CD4-positive, alpha-beta T cell (primary cell): ENCODE measurements around the gene ANKDD1A. TPM values are rescaled to one million over a fixed set of nuclear protein-coding genes. Genes with fewer than 3 reads are reported as not detected.
A peak's percentile ranks its signal among the peaks of the same experiment; 100 is the strongest.

ENCODE experiments used
- ATAC-seq: fragments of 200-7000 bp; cut with Tn5 transposase; one replicate; pipeline ENCODE4 v1.10.0; 2022; ENCODE audit warnings: mild to moderate bottlenecking; ENCODE audit not compliant: poor library complexity
- CTCF ChIA-PET: fragments of 350-600 bp; sonication (Branson Sonifier 250); formaldehyde crosslinking; loops from one replicate; lab custom pipeline; 2021; ENCODE audit warnings: antibody characterized with exemption, inconsistent platforms; lab: Charles Lee
- POLR2A ChIA-PET: fragments of 350-600 bp; sonication (Branson Sonifier 250); formaldehyde crosslinking; loops from one replicate; lab custom pipeline; 2021; ENCODE audit warnings: antibody characterized with exemption, inconsistent platforms; lab: Charles Lee
- DNase-seq, 14 experiments: peaks; one replicate each; pipeline ENCODE4 v3.0.0-alpha.2; 2013 to 2020; ENCODE audit warnings: mixed read lengths in 2 of 14
- H3K27ac ChIP-seq, 2 donors: one replicate each; pipeline versions ENCODE4 v1.5.1 to v1.7.0; 2013; ENCODE audit warnings: low read length in 2 of 2, low read depth in 1 of 2, mild to moderate bottlenecking in 1 of 2
- H3K27me3 ChIP-seq, 2 experiments: 1 replicate in 1 of 2; 2 replicates in 1 of 2; pipeline versions ENCODE4 v1.6.1 to v1.7.0; 2013; ENCODE audit warnings: low read length in 2 of 2, control low read depth in 1 of 2, mild to moderate bottlenecking in 1 of 2, moderate library complexity in 1 of 2; ENCODE audit not compliant: insufficient read depth in 2 of 2, control insufficient read depth in 1 of 2
- H3K36me3 ChIP-seq: one replicate; pipeline ENCODE4 v1.6.1; 2013; ENCODE audit warnings: low read length, control low read depth; ENCODE audit not compliant: insufficient read depth
- H3K4me1 ChIP-seq: one replicate; pipeline ENCODE4 v1.6.1; 2013; ENCODE audit warnings: low read length, control low read depth; ENCODE audit not compliant: insufficient read depth
- H3K4me3 ChIP-seq: one replicate; pipeline ENCODE4 v1.5.1; 2013; ENCODE audit warnings: mild to moderate bottlenecking, low read length, moderate library complexity
- H3K9me3 ChIP-seq, 2 experiments: 1 replicate in 1 of 2; 2 replicates in 1 of 2; pipeline versions ENCODE4 v1.6.1 to v1.7.0; 2013; ENCODE audit warnings: low read length in 2 of 2, mild to moderate bottlenecking in 2 of 2, control low read depth in 1 of 2, moderate library complexity in 1 of 2; ENCODE audit not compliant: control insufficient read depth in 1 of 2, insufficient read depth in 1 of 2
- H3K27ac Mint-ChIP-seq: one replicate; pipeline ENCODE4 v1.8.0; 2020; ENCODE audit warnings: mixed read lengths
- H3K27me3 Mint-ChIP-seq: one replicate; pipeline ENCODE4 v1.8.0; 2021; ENCODE audit warnings: mixed read lengths
- H3K36me3 Mint-ChIP-seq: one replicate; pipeline ENCODE4 v1.8.0; 2021; ENCODE audit warnings: low read depth, mixed read lengths
- H3K4me1 Mint-ChIP-seq: one replicate; pipeline ENCODE4 v1.8.0; 2021; ENCODE audit warnings: low read depth, mixed read lengths
- H3K4me3 Mint-ChIP-seq: one replicate; pipeline ENCODE4 v1.8.0; 2020; ENCODE audit warnings: mild to moderate bottlenecking, mixed read lengths
- H3K9me3 Mint-ChIP-seq: one replicate; pipeline ENCODE4 v1.8.0; 2020; ENCODE audit warnings: mixed read lengths
- CTCF ChIP-seq: fragments of 200-600 bp; IDR thresholded peaks from one replicate; pipeline ENCODE4 v1.8.0; 2022; ENCODE audit warnings: antibody characterized with exemption, mild to moderate bottlenecking
- intact Hi-C, 2 experiments: fragments of 100-400 bp; cut with DNase I in 1 of 2; cut with micrococcal nuclease in 1 of 2; formaldehyde crosslinking; loops; one replicate each; pipeline versions ENCODE4 v1.15.1 to v1.9.0; 2023 to 2025; cut with DNase I, micrococcal nuclease
- total RNA-seq, 174 experiments: library from RNA in 2 of 174; stranded (reverse) in 2 of 174; gene quantifications; one replicate each; pipeline ENCODE4 v1.2.3 and lab custom pipeline; 2021 to 2026

ANKDD1A gene
- total RNA-seq, 2 experiments from 2014 or later: 0.95 to 1.9 TPM

- Mint-ChIP-seq H3K36me3 (no peaks in the 10 kb centered on the region), H3K4me3 (peak overlapping the region; percentile 86), H3K27ac (peak overlapping the region; percentile 100), H3K9me3 (no peaks in the 10 kb centered on the region), H3K4me1 (peaks cover 61% of the 10 kb centered on the region), H3K27me3 (no peaks in the 10 kb centered on the region)
- CTCF ChIA-PET: interaction anchor here (2.0 to 4.1 kb wide), 2 partner anchors 49 to 60 kb away, joined by 6 to 44 read pairs; no protein-coding TSS in a partner anchor
- TF ChIP-seq CTCF: no peak
- Histone ChIP-seq H3K36me3 (no peaks in the 10 kb centered on the region), H3K4me3 (no peak overlapping the region), H3K4me1 (peaks cover 67% of the 10 kb centered on the region), H3K27ac (peak overlapping the region; percentile 79 to 97), H3K9me3 (peaks cover 5 to 9% of the 10 kb centered on the region in 2 experiments), H3K27me3 (no peaks in the 10 kb centered on the region)
- intact Hi-C loops: loop anchor here in 1 of 2 experiments (10.0 kb wide), 2 partner anchors 472 to 1488 kb away; partner anchors contain the start of gene MAP2K1
- ATAC-seq (no peak), DNase-seq (no peak)
- POLR2A ChIA-PET: interaction anchor here (2.2 to 4.6 kb wide), 3 partner anchors 7 to 71 kb away, joined by 8 to 59 read pairs (median 47); partner anchors contain the start of gene PIF1
These were observed 15.2 kb upstream of the ANKDD1A start for GRCh38 chr15:64896371-64897069.

GRCh38 chr15:64897345-64897985, 14.2 kb upstream of the ANKDD1A start:
- CTCF ChIA-PET: interaction anchor here (0.6 kb wide), 1 partner anchor 169 kb away, joined by 3 read pairs; no protein-coding TSS in a partner anchor
- peak overlapping the region; percentile 65 for H3K27ac Mint-ChIP-seq
- peaks cover 61% of the 10 kb centered on the region for H3K4me1 Mint-ChIP-seq
- peak overlapping the region in 1 of 2 donors; percentile 79 for H3K27ac ChIP-seq
- no peak overlapping the region for H3K4me3 ChIP-seq
- intact Hi-C loops: loop anchor here in 1 of 2 experiments (10.0 kb wide), 2 partner anchors 473 to 1487 kb away; partner anchors contain the start of gene MAP2K1
- ATAC-seq (no peak), DNase-seq (peak in 2 of 14 experiments; percentile 56 to 62)
- TF ChIP-seq CTCF: no peak
- H3K9me3 Mint-ChIP-seq: no peaks in the 10 kb centered on the region
- peaks cover 6 to 10% of the 10 kb centered on the region in 2 experiments for H3K9me3 ChIP-seq
- no peaks in the 10 kb centered on the region for H3K36me3 Mint-ChIP-seq
- POLR2A ChIA-PET: interaction anchor here (0.9 to 2.2 kb wide), 2 partner anchors 56 to 60 kb away, joined by 3 to 8 read pairs; no protein-coding TSS in a partner anchor
- H3K4me3 Mint-ChIP-seq: no peak overlapping the region
- no peaks in the 10 kb centered on the region for H3K36me3 ChIP-seq
- peaks cover 65% of the 10 kb centered on the region for H3K4me1 ChIP-seq
- no peaks in the 10 kb centered on the region for H3K27me3 ChIP-seq
- H3K27me3 Mint-ChIP-seq: no peaks in the 10 kb centered on the region

GRCh38 chr15:64898406-64898805, 13.3 kb upstream of the ANKDD1A start:
- Histone ChIP-seq H3K36me3 (no peaks in the 10 kb centered on the region), H3K27ac (no peak overlapping the region), H3K4me3 (no peak overlapping the region), H3K4me1 (peaks cover 63% of the 10 kb centered on the region), H3K9me3 (peaks cover 6 to 10% of the 10 kb centered on the region in 2 experiments), H3K27me3 (no peaks in the 10 kb centered on the region)
- DNase-seq: no peak
- Mint-ChIP-seq H3K4me3 (no peak overlapping the region), H3K27me3 (no peaks in the 10 kb centered on the region), H3K4me1 (peaks cover 61% of the 10 kb centered on the region), H3K27ac (peak overlapping the region; percentile 65), H3K36me3 (no peaks in the 10 kb centered on the region), H3K9me3 (no peaks in the 10 kb centered on the region)
- intact Hi-C loops: loop anchor here in 1 of 2 experiments (10.0 kb wide), 2 partner anchors 474 to 1486 kb away; partner anchors contain the start of gene MAP2K1
- ATAC-seq: no peak
- no peak for TF ChIP-seq CTCF
- CTCF ChIA-PET: interaction anchor here (0.8 kb wide), 1 partner anchor 167 kb away, joined by 3 read pairs; no protein-coding TSS in a partner anchor
- POLR2A ChIA-PET: interaction anchor here (2.2 kb wide), 1 partner anchor 57 kb away, joined by 8 read pairs; no protein-coding TSS in a partner anchor
